HG03066 (cell line): ENCODE measurements around the gene RAPH1.
A peak's percentile ranks its signal among the peaks of the same experiment; 100 is the strongest.
"Not testable (repeated sequence)": the region's sequence is repeated elsewhere in the genome, so short reads cannot be mapped to it uniquely, and the experiment has no call there.

Experiments used
- ATAC-seq: cut with Tn5 transposase; IDR thresholded peaks from one replicate; pipeline ENCODE4 v1.9.1; 2021; ENCODE audit warnings: low read depth; ENCODE audit not compliant: unreplicated experiment

The RAPH1 gene

DNA sequence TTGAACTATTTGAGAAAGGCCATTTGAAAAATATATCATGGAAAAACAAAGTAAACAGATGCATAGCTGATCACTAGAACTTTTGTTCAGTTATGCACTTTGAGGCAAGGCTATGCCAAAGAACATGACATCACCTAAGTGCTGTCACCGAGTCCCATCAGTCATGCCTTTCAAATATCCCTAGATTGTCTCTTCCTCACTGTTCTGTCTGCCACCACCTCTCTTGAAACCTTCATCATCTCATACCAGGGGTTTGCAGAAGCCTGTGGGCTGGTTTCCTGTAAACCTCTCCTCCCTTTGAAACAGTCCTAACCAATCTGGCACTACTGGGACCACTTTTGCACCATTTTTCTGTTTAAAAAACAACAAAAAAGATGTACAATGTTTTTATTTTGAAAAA, 12.3 kb upstream of the RAPH1 start:
- ATAC-seq: no peak

DNA sequence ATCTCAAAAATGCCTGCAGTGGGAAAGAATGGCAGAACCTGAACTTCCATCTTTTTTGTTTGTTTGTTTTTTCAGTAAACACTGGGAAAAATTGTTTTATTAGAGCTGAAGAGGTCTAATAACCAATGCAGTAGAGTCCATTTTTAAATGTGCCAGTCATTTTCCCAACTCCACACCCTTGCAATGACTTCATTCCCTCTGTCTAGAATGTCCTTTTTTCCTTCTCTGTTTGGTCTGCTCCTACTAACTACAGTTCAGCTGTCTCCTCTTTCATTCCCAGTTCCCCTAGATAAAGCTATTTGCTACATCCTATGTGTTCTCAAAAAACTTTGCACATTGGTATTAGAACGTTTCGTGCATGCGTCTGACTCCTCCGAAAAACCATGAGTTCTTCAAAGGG, 9.3 kb upstream of the RAPH1 start:
- ATAC-seq: no peak

DNA sequence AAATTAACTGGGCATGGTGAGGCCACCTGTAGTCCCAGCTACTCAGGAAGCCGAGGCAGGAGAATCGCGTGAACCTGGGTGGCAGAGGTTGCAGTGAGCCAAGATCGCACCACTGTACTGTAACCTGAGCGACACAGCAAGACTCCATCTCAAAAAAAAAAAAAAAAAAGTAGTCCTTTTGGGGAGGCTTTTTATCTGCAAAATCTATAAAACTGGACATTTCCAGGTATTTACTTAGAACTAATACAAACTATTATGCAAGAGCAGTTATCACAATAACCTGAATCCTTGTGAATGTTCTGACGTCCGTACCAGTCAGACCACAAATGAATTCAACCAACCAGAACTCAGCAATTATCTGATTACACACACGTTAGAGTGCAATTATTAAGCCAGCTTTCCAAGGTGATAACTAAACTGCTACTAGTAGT, 8.8 kb upstream of the RAPH1 start:
- no peak for ATAC-seq

DNA sequence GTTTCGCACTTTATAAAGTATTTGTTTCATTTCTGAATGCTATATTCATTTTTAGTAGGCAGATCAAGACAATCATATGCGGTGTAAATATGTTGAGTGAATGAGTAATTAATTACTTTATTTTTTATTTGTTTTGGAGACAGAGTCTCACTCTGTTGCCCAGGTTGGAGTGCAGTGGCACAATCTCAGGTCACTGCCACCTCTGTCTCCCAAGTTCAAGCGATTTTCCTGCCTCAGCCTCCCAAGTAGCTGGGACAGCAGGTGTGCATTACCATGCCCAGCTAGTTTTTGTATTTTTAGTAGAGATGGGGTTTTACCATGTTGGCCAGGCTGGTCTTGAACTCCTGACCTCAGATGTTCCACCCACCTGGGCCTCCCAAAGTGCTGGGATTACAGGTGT, 5.5 kb upstream of the RAPH1 start:
- not testable (repeated sequence) for ATAC-seq

DNA sequence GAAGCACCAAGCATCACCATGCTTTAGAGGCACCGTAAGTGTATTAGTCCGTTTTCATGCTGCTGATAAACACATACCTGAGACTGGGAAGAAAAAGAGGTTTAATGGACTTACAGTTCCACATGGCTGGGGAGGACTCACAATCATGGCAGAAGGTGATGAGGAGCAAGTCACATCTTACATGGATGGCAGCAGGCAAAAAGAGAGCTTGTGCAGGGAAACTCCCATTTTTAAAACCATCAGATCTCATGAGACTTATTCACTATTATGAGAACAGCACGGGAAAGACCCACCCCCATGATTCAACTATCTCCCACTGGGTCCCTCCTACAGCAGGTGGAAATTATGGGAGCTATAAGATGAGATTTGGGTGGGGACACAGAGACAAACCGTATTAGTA, 3.1 kb upstream of the RAPH1 start:
- not testable (repeated sequence) for ATAC-seq

DNA sequence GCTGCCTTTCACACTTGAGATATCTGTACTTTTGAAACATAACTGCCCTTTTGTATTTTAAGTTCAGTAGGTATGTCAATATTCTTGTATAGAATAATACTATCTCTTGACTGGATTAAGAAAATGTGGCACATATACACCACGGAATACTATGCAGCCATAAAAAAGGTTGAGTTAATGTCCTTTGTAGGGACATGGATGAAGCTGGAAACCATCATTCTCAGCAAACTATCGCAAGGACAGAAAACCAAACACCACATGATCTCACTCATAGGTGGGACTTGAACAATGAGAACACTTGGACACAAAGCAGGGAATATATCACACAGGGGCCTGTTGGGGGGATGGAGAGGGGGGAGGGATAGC, 1.5 kb upstream of the RAPH1 start:
- not testable (repeated sequence) for ATAC-seq

DNA sequence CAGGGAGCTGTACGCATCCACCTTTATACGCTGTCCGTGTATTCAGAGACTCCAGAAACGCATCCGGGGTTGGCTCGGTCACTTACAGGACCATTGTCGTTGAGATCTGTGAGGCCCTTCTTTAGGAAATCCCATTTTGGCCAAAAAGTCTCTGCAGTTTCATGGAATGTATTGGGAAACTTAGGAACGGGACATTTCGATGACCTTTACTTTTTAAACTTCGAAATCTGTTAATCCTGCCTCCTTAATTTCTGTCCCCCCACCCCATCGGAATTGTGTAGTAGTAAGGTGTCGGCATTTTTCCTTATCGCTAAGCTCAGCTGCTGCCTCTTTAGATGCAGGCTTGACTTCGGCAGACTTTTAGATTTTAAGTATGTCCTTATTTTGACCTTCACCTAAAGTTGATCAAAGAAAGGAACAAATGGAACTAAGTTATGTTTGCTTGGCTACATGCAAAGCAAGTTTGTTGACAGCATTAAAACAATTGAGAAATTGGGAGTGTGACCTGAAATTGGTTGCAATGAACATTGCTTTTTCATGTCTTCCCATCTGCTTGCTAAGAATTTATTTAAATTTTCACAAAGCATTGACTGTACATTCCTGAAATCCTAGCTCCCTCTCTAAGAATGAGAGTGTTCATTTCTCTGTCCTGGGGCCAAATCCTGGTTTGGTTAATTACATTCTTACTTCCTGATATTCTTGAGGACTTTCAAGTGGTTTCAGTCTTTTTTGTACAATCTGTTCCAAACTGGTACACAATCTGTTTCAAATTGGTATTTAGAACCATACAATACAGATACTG, 884 bp upstream of the RAPH1 start:
- no peak for ATAC-seq

DNA sequence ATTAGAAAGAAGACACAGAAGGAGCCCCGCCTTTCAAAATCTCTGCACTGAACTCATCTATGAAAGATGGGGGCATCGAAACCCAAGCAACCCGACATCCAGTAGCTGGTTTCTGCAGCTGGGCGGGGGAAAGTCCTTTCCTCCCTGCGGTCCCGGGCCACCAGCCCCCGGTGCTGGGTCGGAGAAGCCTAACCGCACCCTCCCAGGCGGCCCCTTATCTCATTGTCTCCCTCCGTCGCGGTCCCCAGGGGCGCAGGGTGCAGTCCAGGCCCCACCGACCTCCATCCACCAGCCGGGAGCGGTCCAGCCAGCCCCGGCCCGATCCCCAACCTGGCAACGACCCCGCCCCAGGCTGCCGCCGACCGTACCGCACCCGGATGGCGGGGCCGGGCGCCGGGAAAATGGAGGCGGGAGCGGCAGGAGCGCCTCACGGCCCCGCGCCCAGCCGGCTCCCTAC, 452 bp downstream of the RAPH1 start:
- peak; percentile 33 for ATAC-seq

DNA sequence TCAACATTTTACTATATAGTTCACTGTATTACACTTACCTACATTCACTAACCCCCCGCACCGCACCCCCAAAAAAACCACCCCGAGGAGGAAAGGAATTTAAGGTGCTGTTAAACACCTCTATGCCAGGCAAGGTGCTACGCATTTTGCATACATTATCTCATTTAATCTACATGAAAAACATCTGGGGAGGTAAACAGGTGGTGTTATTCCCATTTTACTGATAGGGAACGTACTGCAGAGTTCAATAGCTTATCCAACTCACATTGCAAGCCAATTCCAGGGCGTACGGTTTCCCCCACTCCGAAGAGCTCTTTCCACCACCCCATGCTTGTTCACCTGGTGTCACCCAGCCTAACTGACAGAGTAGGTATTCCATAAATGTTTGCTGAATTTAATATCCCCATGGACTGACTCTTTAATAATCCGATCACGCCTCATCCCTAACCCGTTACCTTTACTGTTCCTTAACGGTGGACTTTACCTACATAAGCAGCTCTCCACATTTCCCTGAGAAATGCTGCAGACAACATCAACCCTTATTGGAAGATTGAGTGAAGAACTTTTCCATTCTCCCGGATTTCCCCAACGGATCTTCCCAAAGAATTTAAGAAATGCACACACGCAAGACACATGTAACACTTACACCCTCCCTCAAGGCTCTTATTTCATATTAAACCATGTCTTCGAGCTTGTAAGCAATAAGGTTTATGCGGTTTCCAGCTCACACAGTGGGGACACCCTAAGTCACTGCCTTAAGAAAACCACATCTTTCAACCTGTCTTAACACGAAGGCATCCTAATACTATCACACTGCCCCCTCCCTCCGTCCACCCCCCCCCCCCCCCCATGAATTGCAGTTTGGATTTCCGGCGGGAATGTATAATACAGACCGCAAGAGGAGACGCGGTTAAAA, 1.2 kb downstream of the RAPH1 start:
- no peak for ATAC-seq

DNA sequence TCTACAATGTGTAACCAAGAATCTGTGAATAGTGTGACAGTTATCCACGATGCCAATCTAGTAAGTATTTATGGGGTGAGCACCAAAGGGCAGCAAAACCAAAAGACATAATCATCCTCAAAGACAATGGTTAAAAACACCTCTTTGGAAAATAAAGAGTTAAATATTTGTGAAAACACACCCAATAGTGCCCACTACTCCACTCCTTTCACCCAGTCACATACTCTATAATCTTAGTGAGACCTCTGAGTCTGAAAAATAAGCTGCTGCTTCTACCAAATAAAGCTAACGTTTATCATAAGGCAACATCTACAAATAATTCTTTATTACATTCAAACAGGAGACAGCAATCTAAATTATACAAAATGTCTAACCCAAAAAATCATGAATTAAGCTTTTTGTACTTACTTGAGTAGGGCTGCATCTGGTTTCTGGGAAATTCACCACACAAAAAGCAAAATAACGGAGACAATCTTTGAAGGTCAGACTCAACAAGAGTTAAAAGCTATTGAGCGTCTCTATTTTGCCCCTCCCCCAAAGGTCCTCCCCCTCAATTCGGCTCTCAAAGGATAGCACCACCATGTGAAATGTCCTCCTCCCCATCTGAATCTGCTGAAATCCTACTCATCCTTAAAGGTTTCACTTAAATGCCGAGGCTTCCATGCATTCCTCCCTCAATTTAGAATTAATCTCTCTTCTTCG, 2.0 kb downstream of the RAPH1 start:
- ATAC-seq: no peak

DNA sequence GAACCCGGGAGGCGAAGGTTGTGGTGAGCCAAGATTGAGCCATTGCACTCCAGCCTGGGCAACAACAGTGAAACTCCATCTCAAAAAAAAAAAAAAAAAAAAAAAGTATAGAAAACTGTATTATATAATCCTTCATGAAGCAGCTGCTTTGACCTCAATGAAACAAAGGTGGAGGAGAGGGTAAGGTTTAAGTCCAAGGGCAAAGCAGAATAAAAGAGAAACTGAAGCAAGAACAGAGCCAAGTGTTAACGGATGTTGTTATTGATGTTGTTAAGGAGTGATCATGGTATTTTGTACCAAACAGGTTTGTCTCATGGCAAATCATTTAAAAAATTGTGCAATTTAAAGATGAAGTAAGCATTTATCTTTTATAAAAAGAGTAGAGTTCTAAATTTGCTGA, 7.4 kb downstream of the RAPH1 start:
- no peak for ATAC-seq

DNA sequence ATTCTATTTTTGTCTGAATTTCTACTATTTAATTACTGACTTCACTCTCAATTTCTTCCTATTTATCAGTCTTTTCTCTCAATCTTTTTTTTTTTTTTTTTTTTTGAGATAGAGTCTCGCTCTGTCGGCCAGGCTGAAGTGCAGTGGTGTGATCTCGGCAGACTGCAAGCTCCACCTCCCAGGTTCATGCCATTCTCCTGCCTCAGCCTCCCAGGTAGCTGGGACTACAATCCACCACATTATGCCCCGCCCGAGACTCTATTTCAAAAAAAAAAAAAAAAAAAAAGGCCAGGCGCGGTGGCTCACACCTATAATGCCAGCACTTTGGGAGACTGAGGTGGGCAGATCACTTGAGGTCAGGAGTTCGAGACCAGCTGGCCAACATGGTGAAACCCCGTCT, 21.8 kb downstream of the RAPH1 start:
- not testable (repeated sequence) for ATAC-seq

DNA sequence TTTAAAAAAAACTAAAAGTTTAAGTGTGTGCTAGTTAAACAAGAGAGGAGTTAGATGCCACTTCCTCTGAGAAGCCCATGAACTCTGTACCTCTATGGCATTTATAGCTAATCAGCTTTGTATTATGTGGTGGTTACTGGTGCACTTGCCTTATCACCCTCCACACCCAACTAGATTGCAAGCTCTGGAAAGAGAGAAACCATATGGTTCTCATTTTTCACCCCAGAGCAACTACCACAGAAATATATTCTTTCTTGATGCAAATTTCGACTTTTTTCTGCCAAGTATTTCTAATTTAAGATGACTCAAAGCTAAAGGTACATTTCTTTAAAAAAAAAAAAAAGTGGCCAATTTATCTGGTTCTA, 24.2 kb downstream of the RAPH1 start:
- ATAC-seq: no peak

DNA sequence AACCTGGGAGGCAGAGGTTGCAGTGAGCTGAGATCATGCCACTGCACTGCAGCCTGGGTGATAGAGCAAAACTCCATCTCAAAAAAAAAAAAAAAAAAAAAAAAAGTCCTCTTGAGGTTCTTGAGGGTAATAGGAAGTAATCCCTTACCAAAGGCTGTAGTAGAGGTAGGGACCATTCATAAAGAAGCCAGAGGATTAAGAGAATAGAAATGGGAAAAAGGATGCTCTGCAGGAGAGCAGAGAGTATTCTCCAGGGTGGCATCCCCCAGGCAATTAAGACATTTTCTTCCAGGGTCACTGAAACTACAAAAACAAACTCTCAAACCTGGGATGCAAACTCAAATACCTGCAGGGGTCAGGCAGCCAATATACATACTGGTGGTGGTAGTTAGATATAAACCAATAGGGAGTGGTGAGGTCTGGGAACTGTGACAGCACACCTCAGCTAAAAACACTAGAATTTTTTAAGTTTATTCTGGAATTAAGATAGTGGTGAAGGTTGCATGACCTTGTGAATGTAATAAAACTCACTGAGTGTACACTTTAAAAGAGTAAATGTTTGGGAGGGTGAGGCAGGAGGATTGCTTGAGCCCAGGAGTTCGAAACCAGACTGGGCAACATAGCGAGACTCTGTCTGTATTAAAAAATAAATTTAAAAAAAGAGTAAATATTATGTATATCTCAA, 24.7 kb downstream of the RAPH1 start:
- ATAC-seq: no peak

DNA sequence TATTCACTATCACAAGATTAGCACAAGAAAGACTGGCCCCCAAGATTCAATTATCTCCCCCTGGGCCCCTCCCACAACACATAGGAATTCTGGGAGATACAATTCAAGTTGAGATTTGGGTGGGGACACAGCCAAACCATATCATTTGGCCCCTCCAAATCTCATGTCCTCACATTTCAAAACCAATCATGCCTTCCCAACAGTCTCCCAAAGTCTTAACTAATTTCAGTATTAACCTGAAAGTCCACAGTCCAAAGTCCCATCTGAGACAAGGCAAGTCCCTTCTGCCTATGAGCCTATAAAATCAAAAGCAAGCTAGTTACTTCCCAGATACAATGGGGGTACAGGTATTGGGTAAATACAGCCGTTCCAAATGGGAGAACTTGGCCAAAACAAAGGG, 31.6 kb downstream of the RAPH1 start:
- ATAC-seq: not testable (repeated sequence)

DNA sequence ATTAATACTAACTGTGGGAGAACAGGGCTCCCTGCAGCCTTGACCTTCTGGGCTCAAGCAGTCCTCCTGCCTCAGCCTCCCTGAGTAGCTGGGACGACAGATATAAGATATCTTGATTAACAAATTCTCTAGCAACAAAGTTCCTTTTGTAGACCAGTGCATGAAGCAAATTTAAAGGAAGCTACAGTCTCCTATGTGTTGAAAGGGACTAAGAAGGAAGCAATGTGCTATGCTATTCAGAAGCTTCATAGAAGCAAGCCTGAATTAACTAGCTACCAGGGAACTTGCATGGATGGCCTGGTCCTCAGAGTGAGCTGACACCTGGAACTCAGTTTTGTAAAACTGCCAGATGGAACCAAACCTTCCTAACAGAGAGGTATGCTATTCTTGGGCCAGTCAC, 33.2 kb downstream of the RAPH1 start:
- ATAC-seq: no peak

DNA sequence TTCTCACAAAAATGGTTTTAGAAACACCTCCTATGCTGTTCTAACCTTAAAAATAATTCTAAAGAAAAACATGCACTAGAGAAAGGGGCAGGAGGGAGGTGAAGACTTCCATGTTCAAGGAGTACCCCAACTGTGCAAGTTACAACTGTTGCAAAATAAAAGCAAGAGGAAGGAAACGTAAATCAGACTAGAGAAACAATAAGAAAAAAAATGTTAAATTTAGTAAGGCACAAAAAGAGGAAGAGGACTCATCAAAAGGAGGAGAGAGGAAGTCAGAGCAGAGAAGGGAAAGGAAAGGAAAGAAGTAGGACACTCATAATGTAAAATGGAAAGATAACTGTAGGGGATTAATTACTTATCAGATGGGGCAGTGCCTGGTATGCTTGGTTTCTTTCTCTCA, 34.1 kb downstream of the RAPH1 start:
- no peak for ATAC-seq

DNA sequence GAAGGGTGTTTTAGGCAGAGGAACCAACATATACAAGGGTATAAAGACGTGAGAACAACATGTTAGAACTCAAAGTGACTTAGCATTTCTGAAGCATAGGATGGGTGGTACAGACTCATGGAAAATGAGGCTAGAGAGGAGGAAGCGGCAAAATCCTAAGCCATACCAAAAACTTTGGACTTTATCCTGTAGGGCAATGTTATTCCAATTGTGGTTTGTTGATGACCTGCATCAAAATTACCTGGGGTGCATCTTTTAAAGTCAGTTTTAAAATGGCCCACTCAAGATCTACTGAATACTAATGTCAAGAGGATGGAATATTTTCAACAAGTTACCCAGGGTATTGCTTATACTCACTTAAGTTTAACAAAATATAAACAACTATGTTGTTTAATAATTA, 34.8 kb downstream of the RAPH1 start:
- ATAC-seq: no peak

DNA sequence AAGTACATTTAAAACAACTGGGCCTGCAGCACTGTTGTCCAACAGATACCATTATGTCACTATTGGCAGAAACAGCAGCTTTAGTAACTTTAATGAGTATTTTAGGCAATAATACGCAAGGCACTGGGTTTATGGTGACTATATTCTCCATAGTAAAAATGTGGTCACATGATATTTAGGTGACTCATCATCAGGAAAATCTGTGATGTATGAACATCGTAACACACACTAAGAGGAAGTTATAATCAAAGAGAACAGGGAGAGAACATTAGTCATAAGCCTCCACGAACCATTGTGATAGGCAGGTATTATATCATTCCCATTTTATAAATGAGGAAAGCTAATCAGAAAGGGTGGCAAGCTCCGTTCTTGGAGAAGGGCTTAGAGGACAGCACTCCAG, 36.9 kb downstream of the RAPH1 start:
- no peak for ATAC-seq

DNA sequence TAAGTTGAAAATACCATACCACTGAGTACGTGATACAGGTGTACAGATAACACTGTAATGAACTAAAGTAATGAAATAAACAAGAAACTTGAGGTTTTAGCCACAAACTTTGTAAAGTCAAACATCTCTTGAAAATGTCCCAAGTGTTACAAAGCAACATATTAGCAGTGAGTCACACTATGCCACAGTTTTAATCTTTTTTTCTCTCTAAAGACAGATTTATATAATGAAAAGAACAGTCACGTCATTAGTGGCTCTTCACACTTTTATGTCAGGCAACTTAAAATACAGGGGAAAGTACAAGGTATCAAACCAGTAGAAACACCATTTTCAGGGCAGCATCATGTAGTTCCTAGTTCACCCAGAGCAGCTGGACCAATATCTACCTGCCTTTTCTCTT, 42.1 kb downstream of the RAPH1 start:
- ATAC-seq: no peak

DNA sequence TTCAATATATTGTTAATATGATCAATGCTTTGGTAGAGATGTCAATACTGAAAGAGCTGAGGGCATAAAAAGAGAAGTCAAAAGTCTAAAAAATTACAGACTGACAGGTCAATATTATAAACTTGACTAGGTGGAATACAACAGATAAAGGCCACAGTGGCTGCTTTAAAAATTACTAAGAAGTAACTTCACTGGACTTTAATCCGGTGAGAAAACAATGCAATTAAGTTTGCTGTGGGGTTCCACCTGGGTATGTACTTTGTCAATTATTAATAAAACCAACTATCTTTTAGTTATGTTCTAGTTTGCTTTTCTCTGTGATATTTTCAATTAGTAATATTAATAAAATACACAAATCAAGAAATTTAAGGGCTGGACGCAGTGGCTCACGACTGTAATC, 44.7 kb downstream of the RAPH1 start:
- ATAC-seq: no peak
